Thyroid gland (tissue), 4 donors: ENCODE data around the gene RNF220. TPM values are rescaled to one million over a fixed set of nuclear protein-coding genes. Genes with fewer than 3 reads are reported as not detected.
"Not testable (repeated sequence)": the region's sequence is repeated elsewhere in the genome, so short reads cannot be mapped to it uniquely, and the experiment has no call there.

Experiments
- DNase-seq, 2 donors: peaks; one replicate each; pipeline ENCODE4 v3.0.0-alpha.2; 2019
- H3K27ac ChIP-seq, 3 donors: fragments of 200-600 bp; sonication (generic); 1 replicate in 2 of 3; 2 replicates in 1 of 3; pipeline ENCODE4 v1.5.1; 2016 to 2019; ENCODE audit warnings: mild to moderate bottlenecking in 1 of 3, moderate library complexity in 1 of 3
- H3K27me3 ChIP-seq: fragments of 200-600 bp; sonication (generic); one replicate; pipeline ENCODE4 v1.5.1; 2019
- H3K36me3 ChIP-seq, 2 donors: fragments of 200-600 bp; sonication (generic); one replicate each; pipeline ENCODE4 v1.5.1; 2016 to 2019
- H3K4me1 ChIP-seq, 2 donors: fragments of 200-600 bp; sonication (generic); one replicate each; pipeline ENCODE4 v1.5.1; 2017 to 2019
- H3K4me3 ChIP-seq, 3 donors: fragments of 200-600 bp; sonication (generic); replicated peaks in 1 of 3; 1 replicate in 2 of 3; 2 replicates in 1 of 3; pipeline ENCODE4 v1.5.1; 2016; ENCODE audit warnings: mild to moderate bottlenecking in 1 of 3
- H3K9me3 ChIP-seq: fragments of 200-600 bp; sonication (generic); one replicate; pipeline ENCODE4 v1.5.1; 2017
- CTCF ChIP-seq, 6 experiments: fragments of 200-600 bp in 3 of 6; fragments of 450-650 bp in 3 of 6; sonication (generic) in 3 of 6; IDR thresholded peaks; one replicate each; pipeline ENCODE4 v1.5.1; 2016 to 2019; ENCODE audit warnings: antibody characterized with exemption in 6 of 6, mild to moderate bottlenecking in 2 of 6, inconsistent platforms in 1 of 6, moderate library complexity in 1 of 6
- POLR2A ChIP-seq, 2 donors: fragments of 450-650 bp; IDR thresholded peaks; one replicate each; pipeline ENCODE4 v1.6.1; 2017; ENCODE audit warnings: antibody characterized with exemption in 2 of 2, mild to moderate bottlenecking in 2 of 2, moderate library complexity in 1 of 2
- WGBS, 2 donors: methylation state at CpG; one replicate each; pipeline ENCODE4 v1.1.5; 2017; 5-methylcytosine and 5-hydroxymethylcytosine counted together
- intact Hi-C: fragments of 100-400 bp; cut with DNase I; formaldehyde crosslinking; loops from one replicate; pipeline ENCODE4 v1.15.1; 2023
- microRNA-seq: library from miRNA; unstranded; fragments of <30 nt; microRNA quantifications from one replicate; pipeline ENCODE4, GENCODE V29; 2016
- small RNA-seq: library from RNA; depleted of rRNA; stranded (forward); fragments of <200 nt; gene quantifications from one replicate; pipeline ENCODE3, GENCODE V24; 2016
- total RNA-seq, 4 donors: library from RNA; depleted of rRNA; stranded (reverse); fragments of >200 nt; gene quantifications; one replicate each; pipeline ENCODE4 v1.2.3, GENCODE V29; 2016

Gene RNF220
- total RNA-seq, 4 donors from 2014 or later: 88.7 to 117 (median 102) TPM

GRCh38 chr1:44696789-44697345 lies 291.8 kb downstream of the RNF220 start:
- DNase-seq: no peak
- intact Hi-C loops: no loop called here
- Histone ChIP-seq H3K36me3 (no peaks in the 10 kb centered on the region), H3K27ac (no peak overlapping the region), H3K27me3 (no peaks in the 10 kb centered on the region), H3K9me3 (no peaks in the 10 kb centered on the region), H3K4me1 (no peaks in the 10 kb centered on the region), H3K4me3 (no peak overlapping the region)
- 69 to 85% methylated on average over 6 to 7 of the region's 7 CpGs for WGBS, 2 donors
- TF ChIP-seq POLR2A (IDR thresholded peaks at IDR 0.05) (no peak), CTCF (IDR thresholded peaks at IDR 0.05) (no peak)

- intact Hi-C loops: no loop called here
- Histone ChIP-seq H3K27me3 (no peaks in the 10 kb centered on the region), H3K9me3 (no peaks in the 10 kb centered on the region), H3K4me1 (no peaks in the 10 kb centered on the region), H3K27ac (no peak overlapping the region), H3K36me3 (no peaks in the 10 kb centered on the region), H3K4me3 (no peak overlapping the region)
- no peak for DNase-seq
- 93 to 94% methylated on average over 3 of the region's 3 CpGs for WGBS, 2 donors
- TF ChIP-seq POLR2A (IDR thresholded peaks at IDR 0.05) (no peak), CTCF (IDR thresholded peaks at IDR 0.05) (no peak)
These were observed 293.1 kb downstream of the RNF220 start for GRCh38 chr1:44698138-44698537.

GRCh38 chr1:44699375-44699774 lies 294.3 kb downstream of the RNF220 start:
- H3K27ac ChIP-seq, DNase-seq, H3K27me3 ChIP-seq, intact Hi-C loops, H3K9me3 ChIP-seq, H3K4me3 ChIP-seq, H3K4me1 ChIP-seq, H3K36me3 ChIP-seq: not testable (repeated sequence)
- 88 to 89% methylated on average over 9 of the region's 9 CpGs for WGBS, 2 donors

GRCh38 chr1:44700573-44700972 lies 295.5 kb downstream of the RNF220 start:
- no peak overlapping the region for H3K4me3 ChIP-seq
- 43 to 70% methylated on average over 1 of the region's 1 CpG for WGBS, 2 donors
- no peak overlapping the region for H3K27ac ChIP-seq
- no peaks in the 10 kb centered on the region for H3K4me1 ChIP-seq
- H3K27me3 ChIP-seq: no peaks in the 10 kb centered on the region
- no peak for DNase-seq
- TF ChIP-seq POLR2A (IDR thresholded peaks at IDR 0.05) (no peak), CTCF (IDR thresholded peaks at IDR 0.05) (no peak)
- H3K9me3 ChIP-seq: no peaks in the 10 kb centered on the region
- H3K36me3 ChIP-seq: no peaks in the 10 kb centered on the region
- intact Hi-C loops: no loop called here

- no peak for TF ChIP-seq CTCF (IDR thresholded peaks at IDR 0.05)
- no peak for TF ChIP-seq POLR2A (IDR thresholded peaks at IDR 0.05)
- no peak overlapping the region for H3K4me3 ChIP-seq
- intact Hi-C loops: no loop called here
- no peaks in the 10 kb centered on the region for H3K27me3 ChIP-seq
- H3K4me1 ChIP-seq: no peaks in the 10 kb centered on the region
- H3K27ac ChIP-seq: no peak overlapping the region
- H3K36me3 ChIP-seq: no peaks in the 10 kb centered on the region
- no peaks in the 10 kb centered on the region for H3K9me3 ChIP-seq
- WGBS, 2 donors: 52 to 62% methylated on average over 7 of the region's 7 CpGs
- peak; percentile 58 to 61 for DNase-seq
These were observed 296.1 kb downstream of the RNF220 start for GRCh38 chr1:44701141-44701573.

Small RNA genes lying within 50 kb of the gene (microRNA-seq; reads per million reads assigned to microRNA genes)
- not detected for gene MIR5584

Small RNA genes lying within 50 kb of the gene (small RNA-seq; reads per million reads assigned to genes)
- gene MIR5584 (not detected), gene RNU6-369P (not detected)

Other genes with a start within 250 kb of the RNF220 start
- gene DMAP1, start 191.8 kb upstream of the RNF220 start, total RNA-seq: 10 to 100 TPM; 43.9 to 68.8 (median 48.3) TPM
- gene ERI3, start 50.0 kb upstream of the RNF220 start, total RNA-seq: 10 to 100 TPM; 28.8 to 63.2 (median 45.0) TPM